Nephron (organoid): ENCODE results near the gene DNAJC17.

ENCODE experiments used
- H3K27ac Mint-ChIP-seq, 3 experiments: 2 replicates each; pipeline ENCODE4 v1.8.0; 2020; ENCODE audit warnings: mixed read lengths in 3 of 3, mild to moderate bottlenecking in 2 of 3, moderate library complexity in 1 of 3
- H3K27me3 Mint-ChIP-seq: 2 replicates; pipeline ENCODE4 v1.8.0; 2021; ENCODE audit warnings: low read depth, mild to moderate bottlenecking, moderate library complexity, mixed read lengths
- H3K36me3 Mint-ChIP-seq: 2 replicates; pipeline ENCODE4 v1.8.0; 2020; ENCODE audit warnings: low read depth, mixed read lengths
- H3K4me1 Mint-ChIP-seq: 2 replicates; pipeline ENCODE4 v1.8.0; 2020; ENCODE audit warnings: mixed read lengths
- H3K4me3 Mint-ChIP-seq, 3 experiments: 2 replicates each; pipeline ENCODE4 v1.8.0; 2020; ENCODE audit warnings: mild to moderate bottlenecking in 3 of 3, mixed read lengths in 3 of 3, moderate library complexity in 2 of 3
- H3K9me3 Mint-ChIP-seq: 2 replicates; pipeline ENCODE4 v1.8.0; 2020; ENCODE audit warnings: mixed read lengths
- TF ChIP-seq, protein P1 (sequence below), 3 experiments: fragments of 200-600 bp; sonication (generic); IDR thresholded peaks; one replicate each; pipeline ENCODE4 v1.5.0; 2021; ENCODE audit warnings: antibody characterized with exemption in 3 of 3; ENCODE audit not compliant: unreplicated experiment in 3 of 3

Gene DNAJC17

DNA sequence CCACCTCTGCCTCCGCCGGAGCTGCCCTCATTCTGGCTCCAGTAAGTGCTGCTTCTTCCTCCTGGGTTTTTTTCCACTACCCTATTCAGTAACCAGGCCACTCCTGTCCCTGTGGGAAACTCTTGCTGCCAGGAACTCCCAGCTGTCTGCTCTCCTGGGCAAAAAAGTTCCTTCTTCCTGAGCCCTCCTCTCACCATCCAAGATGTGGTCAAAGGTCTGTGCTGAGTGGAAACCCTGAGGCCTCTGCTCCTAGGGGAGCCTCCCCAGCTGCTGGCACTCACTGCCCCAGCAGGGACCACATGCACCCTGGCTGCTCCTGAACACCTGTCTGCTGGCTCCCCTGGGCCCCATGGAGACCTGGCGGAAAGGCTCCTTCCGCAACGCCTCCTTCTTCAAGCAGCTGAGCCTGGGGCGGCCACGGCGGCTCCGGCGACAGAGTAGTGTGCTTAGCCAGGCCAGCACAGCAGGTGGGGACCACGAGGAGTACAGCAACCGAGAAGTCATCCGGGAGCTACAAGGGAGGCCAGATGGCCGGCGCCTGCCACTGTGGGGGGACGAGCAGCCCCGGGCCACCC lies 37.0 kb downstream of the DNAJC17 start:
- peak overlapping the region in 1 of 3 experiments; percentile 53 for H3K4me3 Mint-ChIP-seq
- TF ChIP-seq, protein P1, sequence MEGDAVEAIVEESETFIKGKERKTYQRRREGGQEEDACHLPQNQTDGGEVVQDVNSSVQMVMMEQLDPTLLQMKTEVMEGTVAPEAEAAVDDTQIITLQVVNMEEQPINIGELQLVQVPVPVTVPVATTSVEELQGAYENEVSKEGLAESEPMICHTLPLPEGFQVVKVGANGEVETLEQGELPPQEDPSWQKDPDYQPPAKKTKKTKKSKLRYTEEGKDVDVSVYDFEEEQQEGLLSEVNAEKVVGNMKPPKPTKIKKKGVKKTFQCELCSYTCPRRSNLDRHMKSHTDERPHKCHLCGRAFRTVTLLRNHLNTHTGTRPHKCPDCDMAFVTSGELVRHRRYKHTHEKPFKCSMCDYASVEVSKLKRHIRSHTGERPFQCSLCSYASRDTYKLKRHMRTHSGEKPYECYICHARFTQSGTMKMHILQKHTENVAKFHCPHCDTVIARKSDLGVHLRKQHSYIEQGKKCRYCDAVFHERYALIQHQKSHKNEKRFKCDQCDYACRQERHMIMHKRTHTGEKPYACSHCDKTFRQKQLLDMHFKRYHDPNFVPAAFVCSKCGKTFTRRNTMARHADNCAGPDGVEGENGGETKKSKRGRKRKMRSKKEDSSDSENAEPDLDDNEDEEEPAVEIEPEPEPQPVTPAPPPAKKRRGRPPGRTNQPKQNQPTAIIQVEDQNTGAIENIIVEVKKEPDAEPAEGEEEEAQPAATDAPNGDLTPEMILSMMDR (IDR thresholded peaks at IDR 0.05; ENCODE audit: unreplicated experiment in 3 of 3), result no peak
- no peaks in the 10 kb centered on the region for H3K9me3 Mint-ChIP-seq
- H3K36me3 Mint-ChIP-seq, result peaks cover 9% of the 10 kb centered on the region
- H3K4me1 Mint-ChIP-seq, result peaks cover 17% of the 10 kb centered on the region
- H3K27ac Mint-ChIP-seq, result peak overlapping the region; percentile 94 to 95 (median 94)
- H3K27me3 Mint-ChIP-seq, result no peaks in the 10 kb centered on the region

DNA sequence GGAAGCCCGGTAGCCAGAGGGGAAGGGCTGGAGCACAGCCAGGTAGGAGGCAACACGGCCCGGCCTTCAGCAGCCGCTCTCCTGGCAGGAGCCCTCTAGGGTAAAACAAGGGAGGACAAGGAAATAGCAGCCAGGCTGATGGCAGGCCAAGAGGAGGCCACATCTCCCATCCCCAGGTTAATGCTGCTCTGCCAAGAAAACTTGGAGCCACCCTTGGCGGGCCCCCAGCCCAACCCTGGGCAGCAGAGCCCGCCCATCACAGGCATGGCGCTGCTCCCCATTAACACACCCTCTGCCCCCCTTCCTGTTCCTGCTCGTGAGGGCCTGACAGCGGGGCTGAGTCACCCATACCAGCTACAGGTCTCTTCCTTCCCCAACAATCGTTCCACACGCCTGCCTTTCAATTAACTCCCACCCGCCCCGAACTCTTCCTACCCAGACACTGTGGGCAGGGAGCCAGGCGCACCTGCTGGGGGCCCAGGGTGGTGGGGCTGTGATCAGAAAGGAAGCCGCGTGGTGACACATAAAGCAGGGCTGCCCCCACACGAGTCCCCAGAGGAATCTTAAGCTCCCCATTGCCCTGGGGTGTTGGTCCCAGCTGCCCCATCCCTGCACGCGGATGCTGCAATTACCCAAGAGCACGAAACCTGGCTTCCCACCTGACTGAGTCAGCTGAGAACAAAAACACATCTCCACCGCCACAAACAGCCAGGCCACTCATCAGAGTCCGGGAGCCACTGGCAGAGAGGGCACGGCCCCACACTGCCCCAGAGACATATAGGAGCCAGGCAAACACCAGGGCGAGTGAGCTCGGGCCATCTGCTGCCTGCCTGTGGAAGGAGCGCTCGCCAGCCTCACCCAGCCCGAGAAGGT lies 37.8 kb downstream of the DNAJC17 start, which contains the start of gene C15orf62:
Gene C15orf62, plus strand, starts transcription at position 707 of the 873 bp plus-strand sequence. CDS start 516 bp downstream, outside the sequence.
- H3K27ac Mint-ChIP-seq, result peak within 1 kb of the TSS; percentile 94 to 95 (median 94)
- TF ChIP-seq, protein P1 (IDR thresholded peaks at IDR 0.05; ENCODE audit: unreplicated experiment in 3 of 3), result no peak
- H3K27me3 Mint-ChIP-seq, result no peaks in the 10 kb centered on the region
- peaks cover 25% of the 10 kb centered on the region for H3K4me1 Mint-ChIP-seq
- H3K4me3 Mint-ChIP-seq, result peak within 1 kb of the TSS in 1 of 3 experiments; percentile 53
- no peaks in the 10 kb centered on the region for H3K9me3 Mint-ChIP-seq
- H3K36me3 Mint-ChIP-seq, result peaks cover 4% of the 10 kb centered on the region

DNA sequence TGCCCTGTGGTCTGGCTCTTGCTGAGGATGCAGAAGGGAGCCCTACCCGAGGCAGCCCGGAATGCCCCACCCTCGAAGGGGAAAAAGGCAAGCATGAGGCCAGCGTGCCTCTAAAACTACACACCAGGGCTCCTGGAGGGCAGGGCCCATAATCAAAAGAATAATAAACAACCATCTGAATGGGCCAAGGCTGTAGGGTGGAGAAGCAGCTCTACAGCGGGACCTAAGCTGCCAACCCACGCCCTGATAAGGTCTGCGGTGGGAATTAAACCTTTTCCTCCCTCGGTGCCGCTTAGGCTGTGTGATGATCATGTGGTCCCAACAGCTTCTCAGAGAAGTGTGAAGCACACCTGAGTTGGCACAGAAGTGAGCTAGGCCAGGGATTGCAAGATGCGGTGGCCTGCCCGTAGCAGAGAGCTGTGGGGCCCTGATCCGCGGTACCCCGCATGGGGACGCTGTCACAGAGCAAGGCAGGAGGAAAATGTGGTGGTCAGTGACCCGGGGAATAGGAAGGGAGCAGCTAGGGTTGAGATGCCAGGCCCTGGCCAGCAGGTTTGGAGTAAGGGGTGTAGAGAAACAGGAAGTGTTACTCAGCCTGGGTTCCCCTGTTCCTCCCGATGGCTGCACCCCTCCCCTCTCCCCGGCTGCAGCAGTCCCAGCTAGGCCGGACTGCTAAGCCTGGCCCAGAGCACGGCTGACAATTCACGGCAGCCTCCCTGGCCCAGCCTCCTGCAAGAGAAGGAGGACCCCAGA lies 38.6 kb downstream of the DNAJC17 start:
- no peak overlapping the region for H3K4me3 Mint-ChIP-seq
- no peaks in the 10 kb centered on the region for H3K27me3 Mint-ChIP-seq
- H3K36me3 Mint-ChIP-seq, result no peaks in the 10 kb centered on the region
- H3K27ac Mint-ChIP-seq, result peak overlapping the region; percentile 94 to 95 (median 94)
- no peaks in the 10 kb centered on the region for H3K9me3 Mint-ChIP-seq
- peaks cover 26% of the 10 kb centered on the region for H3K4me1 Mint-ChIP-seq
- TF ChIP-seq, protein P1 (IDR thresholded peaks at IDR 0.05; ENCODE audit: unreplicated experiment in 3 of 3), result no peak

DNA sequence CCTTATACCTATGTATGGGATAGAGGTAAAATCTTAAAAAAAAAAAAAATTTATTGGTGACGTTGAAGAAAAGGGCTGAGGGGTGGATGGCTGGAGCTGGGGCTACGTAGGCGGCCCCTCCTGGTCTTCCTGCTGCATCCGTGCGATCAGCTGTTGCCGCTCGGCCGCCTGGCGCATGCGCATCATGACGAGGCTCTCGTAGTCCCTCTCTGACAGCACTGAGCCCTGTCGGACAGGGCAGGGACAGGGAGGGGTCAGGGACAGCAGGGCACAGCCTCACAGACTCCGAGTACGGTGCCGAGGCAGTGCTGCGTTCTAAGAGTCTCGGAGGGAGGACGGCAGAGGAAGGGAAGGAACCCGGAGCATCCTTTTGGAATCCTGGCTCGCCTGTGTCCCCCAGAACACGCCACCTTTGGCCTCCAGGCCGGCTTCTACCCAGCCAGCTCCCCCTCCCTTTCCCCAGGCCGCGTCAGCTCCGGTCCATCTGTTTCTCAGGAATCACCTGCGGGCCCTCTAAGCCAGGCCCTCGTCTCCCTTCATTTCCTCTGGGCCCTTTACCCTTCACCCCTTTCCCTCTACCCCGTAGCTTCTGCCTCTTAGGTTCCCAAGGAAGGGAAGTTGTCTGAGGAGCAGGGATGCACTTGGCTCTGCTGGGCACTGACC lies 39.3 kb downstream of the DNAJC17 start:
- peak overlapping the region in 2 of 3 experiments; percentile 56 to 94 for H3K27ac Mint-ChIP-seq
- H3K4me1 Mint-ChIP-seq, result peaks cover 31% of the 10 kb centered on the region
- H3K36me3 Mint-ChIP-seq, result no peaks in the 10 kb centered on the region
- H3K27me3 Mint-ChIP-seq, result peaks cover 5% of the 10 kb centered on the region
- TF ChIP-seq, protein P1 (IDR thresholded peaks at IDR 0.05; ENCODE audit: unreplicated experiment in 3 of 3), result no peak
- no peaks in the 10 kb centered on the region for H3K9me3 Mint-ChIP-seq
- H3K4me3 Mint-ChIP-seq, result no peak overlapping the region

DNA sequence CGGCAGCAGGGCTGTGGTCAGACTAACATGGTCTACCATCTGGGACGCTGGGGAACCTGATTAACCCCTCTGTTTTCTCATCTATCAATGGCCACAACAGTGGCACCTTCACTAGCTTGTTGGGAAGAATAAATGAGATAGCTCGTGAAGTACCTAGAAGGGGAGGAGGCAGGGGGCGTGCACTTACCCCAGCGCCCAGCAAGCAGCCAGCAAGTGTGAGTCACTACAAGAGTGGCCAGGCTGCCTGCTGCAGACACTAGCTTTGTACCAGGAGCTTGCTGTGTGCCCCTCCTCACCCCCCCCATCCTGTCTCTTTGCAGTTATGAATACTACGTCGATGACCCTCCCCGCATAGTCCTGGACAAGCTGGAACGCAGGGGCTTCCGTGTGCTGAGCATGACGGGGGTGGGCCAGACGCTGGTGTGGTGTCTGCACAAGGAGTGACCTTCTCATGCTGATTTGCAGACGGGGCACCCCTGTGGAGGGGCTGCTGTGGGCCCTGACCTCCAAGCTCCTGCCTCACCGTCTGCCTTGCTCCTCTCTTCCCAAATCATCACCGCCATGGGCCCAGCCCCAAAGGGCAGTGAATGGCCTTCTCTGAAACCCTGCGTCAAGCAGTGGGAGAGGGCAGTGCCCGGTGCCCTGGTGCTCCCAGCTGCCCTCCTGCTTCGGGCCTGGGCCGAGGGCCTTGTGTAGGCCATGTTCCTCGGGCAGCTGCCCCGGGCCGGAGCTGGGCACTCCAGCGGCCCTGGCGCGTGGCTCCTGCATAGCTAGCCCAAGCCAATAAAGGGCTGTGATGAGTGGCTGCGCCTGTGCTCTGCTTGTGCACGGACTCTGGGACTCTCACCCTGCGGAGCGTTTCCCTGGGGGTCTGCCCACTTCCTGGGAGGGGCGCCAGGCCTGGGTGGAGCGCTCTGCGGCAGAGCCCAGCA lies 40.1 kb downstream of the DNAJC17 start:
- Mint-ChIP-seq H3K4me3 (no peak overlapping the region), H3K36me3 (no peaks in the 10 kb centered on the region), H3K9me3 (no peaks in the 10 kb centered on the region), H3K27me3 (peaks cover 5% of the 10 kb centered on the region), H3K27ac (no peak overlapping the region), H3K4me1 (peaks cover 31% of the 10 kb centered on the region)
- TF ChIP-seq, protein P1 (IDR thresholded peaks at IDR 0.05; ENCODE audit: unreplicated experiment in 3 of 3), result no peak
